Hematopoietic multipotent progenitor cell treated with erythropoietin and hydrocortisone succinate and interleukin-3 and kit ligand, for 17 days (in vitro differentiated cells): ENCODE measurements around the gene MALSU1.

Experiments
- DNase-seq: peaks from one replicate; pipeline ENCODE4 v3.0.0-alpha.2; 2015; ENCODE audit warnings: low spot score

The MALSU1 gene

DNA sequence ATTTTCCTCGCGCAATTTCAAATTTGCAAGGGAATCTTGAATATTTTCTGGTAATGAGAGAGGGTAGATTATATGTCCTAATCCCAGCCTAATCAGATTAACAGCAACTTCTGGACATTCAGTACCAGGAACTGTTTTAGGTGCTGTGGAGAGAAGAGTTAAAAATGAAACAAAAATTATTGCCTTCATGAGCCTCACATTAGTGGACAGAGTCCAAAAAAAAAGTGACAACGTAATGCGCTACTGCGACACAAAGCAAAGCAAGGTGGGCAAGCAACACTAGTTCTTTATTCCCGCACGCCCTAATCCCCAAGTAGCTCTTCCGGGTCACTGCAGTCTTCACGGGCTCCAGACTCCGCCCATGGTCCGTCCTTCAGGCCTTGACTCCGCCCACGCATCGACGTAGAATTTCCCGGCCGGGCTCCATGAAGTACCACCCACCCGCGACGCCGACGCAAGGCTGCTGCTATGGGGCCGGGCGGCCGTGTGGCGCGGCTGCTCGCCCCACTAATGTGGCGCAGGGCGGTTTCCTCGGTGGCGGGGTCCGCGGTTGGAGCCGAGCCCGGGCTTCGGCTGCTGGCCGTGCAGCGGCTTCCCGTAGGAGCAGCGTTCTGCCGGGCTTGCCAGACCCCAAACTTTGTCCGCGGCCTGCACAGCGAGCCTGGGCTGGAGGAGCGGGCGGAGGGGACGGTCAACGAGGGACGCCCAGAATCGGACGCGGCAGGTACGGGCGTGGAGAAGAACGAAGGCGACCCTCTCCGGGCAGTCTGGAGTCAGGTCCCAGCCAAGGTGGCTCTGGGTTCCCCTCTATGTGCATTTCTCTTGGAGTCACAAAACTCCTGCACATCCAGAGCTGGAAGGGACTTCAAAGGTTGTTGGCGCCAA, at the start of gene MALSU1:
MALSU1 (plus strand) TSS at position 455 of the 885 bp plus-strand sequence; CDS start at position 469, 14 bp downstream.
- peak; percentile 95 for DNase-seq

- no peak for DNase-seq
These were observed 49.7 kb upstream of the MALSU1 start for GRCh38 chr7:23249486-23249885.

GRCh38 chr7:23254051-23254681, 45.0 kb upstream of the MALSU1 start:
- no peak for DNase-seq

DNA sequence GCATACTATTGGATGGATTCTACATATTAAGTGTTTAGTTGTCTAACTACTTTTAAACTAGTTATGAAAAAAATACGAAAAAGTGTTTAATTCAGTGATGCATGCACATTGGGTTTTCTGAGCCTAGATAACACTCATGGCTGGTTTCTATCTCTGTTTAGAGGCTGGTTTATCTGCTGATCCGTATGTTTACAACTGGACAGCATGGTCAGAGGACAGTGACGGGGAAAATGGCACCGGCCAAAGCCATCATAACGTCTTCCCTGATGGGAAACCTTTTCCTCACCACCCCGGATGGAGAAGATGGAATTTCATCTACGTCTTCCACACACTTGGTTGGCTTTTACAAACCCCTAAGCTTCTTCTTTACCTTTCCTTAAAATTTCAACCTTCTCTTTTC, 42.4 kb upstream of the MALSU1 start:
- DNase-seq: no peak

GRCh38 chr7:23260371-23260770, 38.8 kb upstream of the MALSU1 start:
- DNase-seq: no peak

- peak; percentile 74 for DNase-seq
These were observed 37.2 kb upstream of the MALSU1 start for GRCh38 chr7:23261843-23262452.

DNA sequence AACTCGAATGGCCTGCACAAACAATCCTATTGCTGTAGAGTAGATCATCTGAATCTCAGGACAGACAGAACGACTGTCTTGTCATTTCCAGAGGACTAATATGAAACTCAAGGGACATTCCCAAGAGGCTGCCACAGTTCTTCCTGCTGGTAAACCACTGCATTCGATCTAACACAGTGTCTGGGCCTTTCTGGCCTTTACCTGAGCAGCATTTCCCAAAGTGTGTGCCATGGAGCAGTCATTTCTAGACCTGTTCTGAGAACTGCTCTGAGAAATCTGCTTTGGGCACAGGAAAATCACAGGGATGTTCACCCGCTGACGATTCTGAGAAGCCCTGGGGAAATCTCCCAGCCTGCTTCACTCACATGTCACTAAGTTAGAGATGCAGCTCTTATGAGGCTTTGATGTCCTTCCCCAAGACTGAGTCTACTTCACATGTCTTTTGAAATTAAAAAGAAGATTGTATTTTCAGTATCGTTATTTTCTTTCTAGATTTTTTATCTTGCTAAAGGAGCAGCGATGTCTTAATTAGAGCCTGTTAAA, 34.2 kb upstream of the MALSU1 start:
- DNase-seq: no peak

- no peak for DNase-seq
These were observed 32.2 kb upstream of the MALSU1 start for GRCh38 chr7:23266918-23267317.

DNA sequence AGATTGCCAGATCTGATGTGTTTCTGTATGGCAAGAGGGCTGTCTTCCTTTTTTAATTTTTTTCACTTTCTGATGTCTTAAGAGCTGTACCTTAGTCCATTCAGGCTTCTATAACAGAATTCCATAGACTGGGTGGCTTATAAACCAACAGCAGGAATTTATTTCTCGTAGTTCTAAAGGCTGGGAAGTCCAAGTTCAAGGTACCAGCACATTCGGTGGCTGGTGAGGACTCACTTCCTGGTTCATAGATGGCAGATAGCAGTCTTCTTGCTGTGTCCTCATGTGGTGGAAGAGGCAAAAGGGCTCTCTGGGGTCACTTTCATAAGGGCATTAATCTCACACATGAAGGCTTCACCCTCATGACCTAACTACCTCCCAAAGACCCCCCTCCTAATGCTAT, 31.8 kb upstream of the MALSU1 start:
- DNase-seq: no peak

GRCh38 chr7:23268167-23268566, 31.0 kb upstream of the MALSU1 start:
- DNase-seq: no peak

DNA sequence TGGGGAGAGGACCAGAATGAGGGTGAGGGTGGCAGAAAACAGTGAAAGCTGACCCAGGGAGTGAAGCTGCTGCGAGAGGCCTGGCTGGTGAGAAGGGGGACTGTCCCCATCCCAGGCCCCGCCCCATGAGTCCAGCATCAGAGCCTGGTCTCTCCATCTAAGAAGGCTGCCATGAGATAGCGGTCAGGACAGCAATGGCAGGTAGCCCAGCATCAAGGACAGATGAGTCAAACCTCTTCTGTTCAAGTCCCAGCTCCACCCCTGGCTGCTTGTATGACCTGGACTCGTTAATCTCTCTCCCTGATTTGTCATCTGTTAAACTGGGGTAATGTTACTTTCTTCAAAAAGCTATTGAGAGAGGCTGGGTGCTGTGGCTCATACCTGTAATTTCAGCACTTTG, 30.4 kb upstream of the MALSU1 start:
- DNase-seq: no peak

DNA sequence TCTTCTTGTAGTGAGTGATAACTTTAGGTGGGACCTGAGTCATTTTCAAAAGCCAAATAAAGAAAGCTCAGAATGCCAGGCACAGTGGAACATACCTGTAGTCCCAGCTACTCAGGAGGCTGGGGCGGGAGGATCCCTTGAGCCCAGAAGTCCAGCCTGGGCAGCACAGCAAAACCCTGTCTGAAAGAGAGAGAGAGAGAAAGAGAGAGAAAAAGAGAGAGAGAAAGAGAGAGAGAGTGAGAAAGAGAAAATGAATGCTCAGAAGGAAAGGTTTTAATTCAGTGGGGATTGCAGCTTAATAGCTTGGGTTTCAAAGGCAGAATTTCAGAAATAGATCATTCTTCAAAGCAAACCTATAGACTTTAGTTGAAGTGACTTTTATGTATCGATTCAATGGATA, 26.9 kb upstream of the MALSU1 start:
- no peak for DNase-seq

GRCh38 chr7:23273141-23273599, 26.0 kb upstream of the MALSU1 start:
- DNase-seq: peak; percentile 88

DNA sequence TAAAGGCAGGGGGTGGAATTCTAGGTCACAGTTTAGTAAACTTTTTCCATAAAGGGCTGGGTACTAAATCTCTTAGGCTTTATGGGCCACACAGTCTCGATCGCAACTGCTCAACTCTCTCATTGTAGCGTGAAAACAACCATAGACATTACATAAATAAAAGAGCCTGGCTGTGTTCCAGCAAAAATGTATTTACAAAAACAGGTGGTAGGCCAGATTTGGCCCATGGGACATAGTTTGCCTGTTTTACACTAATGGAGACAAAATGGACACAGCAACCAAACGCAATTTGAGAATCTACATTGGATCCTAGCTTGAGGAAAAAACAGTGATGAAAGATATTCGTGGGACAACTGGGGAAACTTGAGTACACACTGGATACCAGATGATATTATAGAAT, 23.2 kb upstream of the MALSU1 start:
- no peak for DNase-seq

- no peak for DNase-seq
These were observed 22.8 kb upstream of the MALSU1 start for GRCh38 chr7:23276376-23276775.

DNA sequence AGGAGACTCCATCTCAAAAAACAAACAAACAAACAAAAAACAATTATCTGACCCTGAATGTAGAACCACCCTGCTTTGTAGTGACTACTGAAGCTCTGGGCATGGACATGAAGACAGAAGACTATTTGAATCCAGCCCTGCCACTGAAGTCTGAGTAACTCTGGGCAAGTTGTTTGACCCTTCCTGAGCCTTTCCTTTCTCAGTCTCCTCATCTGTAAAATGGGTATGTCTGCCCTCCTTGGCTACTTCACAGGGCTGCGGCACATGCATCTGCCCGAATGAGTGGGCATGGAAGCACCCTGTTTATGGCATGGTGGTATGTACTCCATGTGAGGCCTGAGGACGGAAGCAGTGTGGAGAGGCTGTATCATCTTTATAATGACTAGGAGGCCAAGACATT, 22.2 kb upstream of the MALSU1 start:
- no peak for DNase-seq

DNA sequence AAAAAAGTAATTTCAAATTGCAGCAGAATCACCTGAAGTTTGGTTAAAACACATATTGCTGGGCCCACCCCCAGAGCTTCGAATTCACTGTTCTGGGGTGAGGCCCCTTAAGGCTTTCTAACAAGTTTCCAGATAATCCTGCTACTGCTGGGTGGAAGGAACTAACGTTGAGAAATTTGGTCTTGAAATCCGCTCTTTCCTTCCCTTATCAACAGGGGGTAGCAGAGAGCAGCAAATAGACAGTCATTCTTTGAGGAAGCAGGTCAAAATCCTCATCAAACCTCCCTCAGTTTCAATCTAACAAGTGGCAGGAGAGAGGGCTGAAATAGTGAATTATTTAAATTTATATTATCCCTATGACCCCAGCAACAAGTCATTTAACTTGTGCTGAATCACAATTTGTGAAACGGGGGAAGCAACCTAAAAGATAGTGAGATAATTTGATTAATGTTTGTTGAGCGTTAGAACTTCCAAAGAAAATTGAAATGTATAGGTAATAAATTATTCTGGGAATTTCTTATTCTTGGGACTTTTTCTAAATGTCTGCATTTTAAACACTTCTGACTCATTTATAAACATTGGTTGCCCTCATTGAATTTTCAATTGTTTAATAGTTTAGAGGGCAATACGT, 21.7 kb upstream of the MALSU1 start:
- DNase-seq: peak; percentile 69

DNA sequence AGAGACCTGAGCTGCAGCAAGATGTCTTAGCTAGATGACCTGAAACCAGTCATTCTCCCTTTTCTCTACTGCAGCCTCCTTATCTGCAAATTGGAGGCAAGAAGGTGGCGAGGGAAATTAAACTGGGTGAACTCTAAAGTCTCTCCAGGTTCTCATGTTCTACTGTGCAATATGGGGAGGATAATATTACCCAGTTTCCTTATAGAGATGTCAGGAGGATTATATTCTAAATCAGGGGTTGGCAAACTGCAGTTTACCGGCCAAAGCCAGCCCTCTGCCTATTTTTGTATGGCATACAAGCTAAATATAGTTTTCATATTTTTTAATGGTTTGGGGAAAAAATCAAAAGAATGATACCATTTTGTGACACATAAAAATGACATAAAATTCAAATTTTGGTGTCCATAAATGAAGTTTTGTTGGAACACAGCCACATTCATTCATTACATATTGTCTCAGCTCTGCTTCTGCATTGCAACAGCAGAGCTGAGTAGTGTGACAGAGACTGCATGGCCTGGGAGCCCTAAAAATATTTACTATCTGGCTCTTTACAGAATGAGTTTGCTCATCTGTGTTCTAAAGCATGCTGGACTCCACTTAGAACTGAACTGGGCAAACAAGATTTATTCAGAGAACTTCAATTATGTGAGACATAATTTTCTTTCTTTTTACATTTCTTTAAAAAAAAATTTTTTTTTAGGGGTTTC, 19.2 kb upstream of the MALSU1 start:
- DNase-seq: no peak

DNA sequence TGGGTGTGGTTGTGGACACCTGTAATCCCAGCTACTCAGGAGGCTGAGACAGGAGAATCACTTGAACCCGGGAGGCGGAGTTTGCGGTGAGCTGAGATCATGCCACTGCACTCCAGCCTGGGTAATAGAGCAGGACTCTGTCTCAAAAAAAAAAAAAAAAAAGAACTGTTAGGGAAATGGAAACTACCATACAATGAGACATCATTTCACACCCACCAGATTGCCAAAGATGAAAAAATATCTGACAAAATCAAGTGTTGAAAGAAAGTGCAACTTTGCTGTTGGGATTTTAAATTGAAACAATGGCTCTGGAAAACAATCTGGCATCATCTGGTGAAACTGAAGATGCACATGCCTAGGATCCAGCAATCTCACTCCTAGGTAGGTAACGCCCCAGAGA, 16.1 kb upstream of the MALSU1 start:
- DNase-seq: no peak

DNA sequence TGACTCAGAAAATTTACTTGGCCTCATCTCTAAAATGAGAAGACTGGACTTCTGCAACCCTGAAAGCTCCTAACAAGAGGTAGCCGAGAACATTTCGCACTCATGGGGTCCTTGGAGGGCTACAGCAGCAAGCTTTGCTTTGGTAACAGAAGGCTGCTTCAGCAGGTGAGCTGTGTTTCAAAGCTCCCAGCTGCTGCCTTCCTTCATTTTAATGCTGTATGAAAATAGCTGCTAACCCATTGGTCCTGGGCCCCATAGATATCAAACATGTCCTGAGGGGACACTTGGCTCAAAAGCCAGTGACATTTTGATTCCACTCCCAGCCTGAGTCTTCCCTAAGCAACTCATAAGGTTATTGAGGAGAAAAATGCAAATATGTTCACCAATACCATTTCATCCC, 14.3 kb upstream of the MALSU1 start:
- DNase-seq: no peak
